HL-60 (cell line): Measurements from ENCODE around the gene SIN3A.
"Not testable (repeated sequence)": the region's sequence is repeated elsewhere in the genome, so short reads cannot be mapped to it uniquely, and the experiment has no call there.

Experiments used
- DNase-seq, 2 experiments: peaks; one replicate each; pipeline ENCODE4 v3.0.0-alpha.2; 2010 to 2020; ENCODE audit warnings: low read depth in 1 of 2, low spot score in 1 of 2
- H3K27ac ChIP-seq: fragments of 250-450 bp; sonication (Bioruptor Pico); replicated peaks from 2 replicates; pipeline ENCODE4 v1.5.1; 2020; ENCODE audit warnings: mild to moderate bottlenecking, moderate library complexity
- H3K27me3 ChIP-seq: fragments of 250-450 bp; sonication (Bioruptor Pico); 2 replicates; pipeline ENCODE4 v1.5.1; 2021; ENCODE audit warnings: mild to moderate bottlenecking, moderate library complexity; ENCODE audit not compliant: insufficient read depth, poor library complexity, severe bottlenecking
- H3K4me3 ChIP-seq: replicated peaks from 2 replicates; pipeline ENCODE4 v1.5.1; 2011; ENCODE audit warnings: mild to moderate bottlenecking, control low read depth, low read length; ENCODE audit not compliant: insufficient read depth
- GABPA ChIP-seq: IDR thresholded peaks from 2 replicates; pipeline ENCODE4 v1.6.1; 2012; ENCODE audit warnings: low read depth
- POLR2AphosphoS5 ChIP-seq: IDR thresholded peaks from 2 replicates; pipeline ENCODE4 v1.6.1; 2012; ENCODE audit warnings: low read depth
- SPI1 ChIP-seq: IDR thresholded peaks from 2 replicates; pipeline ENCODE4 v1.6.1; 2012; ENCODE audit warnings: low read depth, mild to moderate bottlenecking, borderline replicate concordance
- TF ChIP-seq, protein P1 (sequence below): IDR thresholded peaks from one replicate; pipeline ENCODE4 v1.5.1; 2011; ENCODE audit warnings: low read length, control low read depth, inconsistent platforms; ENCODE audit not compliant: insufficient read depth
- TF ChIP-seq, protein P2 (sequence below): IDR thresholded peaks from 2 replicates; pipeline ENCODE4 v1.6.1; 2012; ENCODE audit warnings: low read depth; ENCODE audit not compliant: insufficient replicate concordance

The SIN3A gene

DNA sequence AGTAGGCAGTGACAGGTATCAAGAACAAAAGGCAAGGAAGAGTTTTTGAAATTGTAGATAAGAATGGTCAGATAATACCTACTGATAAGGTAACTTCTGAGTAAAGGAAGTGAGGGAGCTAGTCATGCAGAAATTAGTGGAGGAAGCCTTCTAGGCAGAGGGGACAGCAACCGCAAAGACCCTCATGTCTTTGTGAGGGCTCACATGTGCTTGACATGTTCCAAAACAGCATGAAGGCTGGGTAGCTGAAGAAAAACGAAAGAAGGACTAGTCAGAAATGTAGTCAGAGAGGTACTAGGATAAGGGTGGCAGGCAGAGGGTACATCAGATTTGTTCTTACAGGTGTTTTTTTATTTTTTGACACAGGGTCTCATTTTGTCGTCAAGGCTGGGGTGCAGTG lies 5.3 kb downstream of the SIN3A start:
- TF ChIP-seq, protein P1, sequence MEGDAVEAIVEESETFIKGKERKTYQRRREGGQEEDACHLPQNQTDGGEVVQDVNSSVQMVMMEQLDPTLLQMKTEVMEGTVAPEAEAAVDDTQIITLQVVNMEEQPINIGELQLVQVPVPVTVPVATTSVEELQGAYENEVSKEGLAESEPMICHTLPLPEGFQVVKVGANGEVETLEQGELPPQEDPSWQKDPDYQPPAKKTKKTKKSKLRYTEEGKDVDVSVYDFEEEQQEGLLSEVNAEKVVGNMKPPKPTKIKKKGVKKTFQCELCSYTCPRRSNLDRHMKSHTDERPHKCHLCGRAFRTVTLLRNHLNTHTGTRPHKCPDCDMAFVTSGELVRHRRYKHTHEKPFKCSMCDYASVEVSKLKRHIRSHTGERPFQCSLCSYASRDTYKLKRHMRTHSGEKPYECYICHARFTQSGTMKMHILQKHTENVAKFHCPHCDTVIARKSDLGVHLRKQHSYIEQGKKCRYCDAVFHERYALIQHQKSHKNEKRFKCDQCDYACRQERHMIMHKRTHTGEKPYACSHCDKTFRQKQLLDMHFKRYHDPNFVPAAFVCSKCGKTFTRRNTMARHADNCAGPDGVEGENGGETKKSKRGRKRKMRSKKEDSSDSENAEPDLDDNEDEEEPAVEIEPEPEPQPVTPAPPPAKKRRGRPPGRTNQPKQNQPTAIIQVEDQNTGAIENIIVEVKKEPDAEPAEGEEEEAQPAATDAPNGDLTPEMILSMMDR: no peak
- TF ChIP-seq, protein P2, sequence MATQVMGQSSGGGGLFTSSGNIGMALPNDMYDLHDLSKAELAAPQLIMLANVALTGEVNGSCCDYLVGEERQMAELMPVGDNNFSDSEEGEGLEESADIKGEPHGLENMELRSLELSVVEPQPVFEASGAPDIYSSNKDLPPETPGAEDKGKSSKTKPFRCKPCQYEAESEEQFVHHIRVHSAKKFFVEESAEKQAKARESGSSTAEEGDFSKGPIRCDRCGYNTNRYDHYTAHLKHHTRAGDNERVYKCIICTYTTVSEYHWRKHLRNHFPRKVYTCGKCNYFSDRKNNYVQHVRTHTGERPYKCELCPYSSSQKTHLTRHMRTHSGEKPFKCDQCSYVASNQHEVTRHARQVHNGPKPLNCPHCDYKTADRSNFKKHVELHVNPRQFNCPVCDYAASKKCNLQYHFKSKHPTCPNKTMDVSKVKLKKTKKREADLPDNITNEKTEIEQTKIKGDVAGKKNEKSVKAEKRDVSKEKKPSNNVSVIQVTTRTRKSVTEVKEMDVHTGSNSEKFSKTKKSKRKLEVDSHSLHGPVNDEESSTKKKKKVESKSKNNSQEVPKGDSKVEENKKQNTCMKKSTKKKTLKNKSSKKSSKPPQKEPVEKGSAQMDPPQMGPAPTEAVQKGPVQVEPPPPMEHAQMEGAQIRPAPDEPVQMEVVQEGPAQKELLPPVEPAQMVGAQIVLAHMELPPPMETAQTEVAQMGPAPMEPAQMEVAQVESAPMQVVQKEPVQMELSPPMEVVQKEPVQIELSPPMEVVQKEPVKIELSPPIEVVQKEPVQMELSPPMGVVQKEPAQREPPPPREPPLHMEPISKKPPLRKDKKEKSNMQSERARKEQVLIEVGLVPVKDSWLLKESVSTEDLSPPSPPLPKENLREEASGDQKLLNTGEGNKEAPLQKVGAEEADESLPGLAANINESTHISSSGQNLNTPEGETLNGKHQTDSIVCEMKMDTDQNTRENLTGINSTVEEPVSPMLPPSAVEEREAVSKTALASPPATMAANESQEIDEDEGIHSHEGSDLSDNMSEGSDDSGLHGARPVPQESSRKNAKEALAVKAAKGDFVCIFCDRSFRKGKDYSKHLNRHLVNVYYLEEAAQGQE: no peak
- no peak for TF ChIP-seq POLR2AphosphoS5
- no peak for TF ChIP-seq GABPA
- no peak for TF ChIP-seq SPI1
- Histone ChIP-seq H3K4me3 (no peak overlapping the region), H3K27me3 (no peaks in the 10 kb centered on the region), H3K27ac (no peak overlapping the region)
- no peak for DNase-seq

DNA sequence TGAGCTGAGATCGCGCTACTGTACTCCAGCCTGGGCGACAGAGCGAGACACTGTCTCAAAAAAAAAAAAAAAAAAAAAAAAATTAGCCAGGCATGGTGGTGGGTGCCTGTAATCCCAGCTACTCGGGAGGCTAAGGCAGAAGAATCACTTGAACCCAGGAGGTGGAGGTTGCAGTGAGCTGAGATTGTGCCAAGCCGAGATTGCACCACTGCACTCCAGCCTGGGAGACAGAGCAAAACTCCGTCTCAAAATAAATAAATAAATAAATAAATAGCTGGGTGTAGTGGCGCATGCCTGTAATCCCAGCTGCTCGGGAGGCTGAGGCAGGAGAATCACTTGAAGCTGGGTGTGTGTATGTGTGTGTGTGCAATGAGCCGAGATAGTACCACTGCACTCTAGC lies 6.2 kb downstream of the SIN3A start:
- not testable (repeated sequence) for H3K4me3 ChIP-seq, H3K27ac ChIP-seq, H3K27me3 ChIP-seq, DNase-seq

DNA sequence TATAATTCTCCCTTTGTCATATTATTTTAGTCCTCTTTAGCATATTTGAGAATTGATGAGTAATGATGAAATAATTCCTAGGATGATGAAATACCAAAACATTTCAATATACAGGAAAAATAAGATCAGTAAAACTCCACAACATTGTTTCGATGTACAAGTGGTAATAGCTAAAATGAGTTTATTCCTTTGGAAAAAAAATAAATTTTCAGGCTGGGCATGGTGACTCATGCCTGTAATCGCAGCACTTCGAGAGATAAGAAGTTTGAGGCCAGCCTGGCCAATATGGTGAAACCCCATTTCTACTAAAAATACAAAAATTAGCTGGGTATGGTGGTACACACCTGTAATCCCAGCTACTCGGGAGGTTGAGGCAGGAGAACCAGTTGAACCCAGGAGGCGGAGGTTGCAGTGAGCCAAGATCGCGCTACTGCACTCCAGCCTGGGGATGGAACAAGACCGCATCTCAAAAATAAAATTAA lies 7.5 kb downstream of the SIN3A start:
- H3K27me3 ChIP-seq, DNase-seq, H3K4me3 ChIP-seq, H3K27ac ChIP-seq: not testable (repeated sequence)

DNA sequence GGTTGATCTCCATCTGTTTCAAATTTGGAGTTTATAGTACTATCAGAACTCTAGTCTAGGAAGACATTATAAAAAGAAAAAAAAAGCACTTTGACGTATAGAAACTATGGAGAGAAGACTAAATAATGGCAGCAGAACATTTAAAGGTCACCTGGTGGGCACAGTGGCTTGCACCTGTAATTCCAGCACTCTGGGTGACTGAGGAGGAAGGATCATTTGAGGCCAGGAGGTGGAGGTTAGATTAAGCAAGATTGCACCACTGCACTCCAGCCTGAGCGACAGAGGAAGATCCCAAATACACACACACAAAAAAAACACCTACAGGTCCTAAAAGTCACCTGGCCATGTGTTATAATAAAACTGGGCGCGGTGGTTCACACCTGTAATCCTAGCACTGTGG lies 13.8 kb downstream of the SIN3A start:
- Histone ChIP-seq H3K27me3 (no peaks in the 10 kb centered on the region), H3K4me3 (no peak overlapping the region), H3K27ac (no peak overlapping the region)
- TF ChIP-seq GABPA (no peak), POLR2AphosphoS5 (no peak)
- TF ChIP-seq, protein P2: no peak
- DNase-seq: no peak

DNA sequence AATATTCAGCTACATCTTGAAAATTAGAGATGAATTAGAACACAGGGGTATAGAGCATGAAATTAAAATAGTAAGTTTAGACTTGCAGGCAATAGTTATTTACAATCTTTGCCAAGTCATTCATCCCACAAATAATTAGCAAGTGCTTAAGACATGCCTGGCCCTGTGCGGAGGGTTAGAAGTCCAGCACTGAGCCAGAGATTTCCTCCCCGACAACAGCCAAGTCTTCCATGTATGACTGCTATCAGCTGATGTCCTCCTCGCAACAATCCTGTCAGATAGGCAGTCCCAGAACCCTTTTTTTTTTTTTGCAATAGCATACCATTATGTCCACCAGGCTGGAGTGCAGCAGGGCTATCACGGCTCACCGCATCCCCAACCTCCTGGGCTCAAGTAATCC lies 14.6 kb downstream of the SIN3A start:
- no peak overlapping the region for H3K27ac ChIP-seq
- no peak for DNase-seq
- TF ChIP-seq SPI1 (no peak), GABPA (no peak), POLR2AphosphoS5 (no peak)
- TF ChIP-seq, protein P2: no peak
- TF ChIP-seq, protein P1: no peak
- no peak overlapping the region for H3K4me3 ChIP-seq
- H3K27me3 ChIP-seq: no peaks in the 10 kb centered on the region
